Ecto neural progenitor cell (in vitro differentiated cells): ENCODE data around the gene WDR27.

Experiments used
- DNase-seq: peaks from one replicate; pipeline ENCODE4 v3.0.0-alpha.2; 2018; ENCODE audit warnings: low spot score

Gene WDR27

DNA sequence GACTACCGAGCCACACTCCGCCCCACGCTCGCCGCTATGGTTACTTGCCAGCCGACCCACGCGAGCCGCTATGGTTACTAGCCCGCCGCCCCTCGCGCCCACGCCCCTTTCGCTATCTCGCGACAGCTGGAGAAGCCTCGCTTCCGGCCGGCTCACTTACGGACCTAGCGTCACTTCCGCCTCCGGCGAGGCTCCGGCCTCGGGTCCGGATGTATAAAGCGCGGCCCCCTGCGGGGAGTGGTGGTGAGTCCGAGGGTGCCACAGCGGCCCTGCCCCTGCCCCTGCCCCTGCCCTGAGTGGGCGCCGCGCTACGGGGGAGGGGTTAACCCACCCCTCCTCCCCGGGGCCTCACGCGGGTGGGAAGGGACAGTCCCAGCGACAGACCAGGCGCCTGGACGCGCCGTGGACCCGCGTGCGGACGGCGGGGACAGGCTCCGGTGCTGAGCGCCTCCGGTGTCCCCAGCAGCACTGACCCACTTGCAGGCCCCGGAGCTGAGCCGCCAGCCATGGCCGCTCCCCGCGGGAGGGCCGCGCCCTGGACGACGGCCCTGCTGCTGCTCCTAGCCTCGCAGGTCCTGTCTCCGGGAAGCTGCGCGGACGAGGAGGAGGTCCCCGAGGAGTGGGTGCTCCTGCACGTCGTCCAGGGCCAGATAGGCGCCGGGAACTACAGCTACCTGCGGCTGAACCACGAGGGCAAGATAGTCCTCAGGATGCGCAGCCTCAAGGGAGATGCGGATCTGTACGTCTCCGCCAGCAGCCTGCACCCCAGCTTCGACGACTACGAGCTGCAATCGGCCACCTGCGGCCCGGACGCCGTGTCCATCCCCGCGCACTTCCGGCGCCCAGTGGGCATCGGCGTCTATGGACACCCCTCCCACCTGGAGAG lies at the start of gene WDR27, which contains the start of gene C6orf120:
TSS of gene WDR27 (minus strand) at position 76 of the 886 bp plus-strand sequence. CDS start 13,024 bp downstream, outside the sequence.
TSS of gene C6orf120 (plus strand) at position 173 of the 886 bp plus-strand sequence. CDS start at position 507, 334 bp downstream.
- DNase-seq: peak; percentile 96

DNA sequence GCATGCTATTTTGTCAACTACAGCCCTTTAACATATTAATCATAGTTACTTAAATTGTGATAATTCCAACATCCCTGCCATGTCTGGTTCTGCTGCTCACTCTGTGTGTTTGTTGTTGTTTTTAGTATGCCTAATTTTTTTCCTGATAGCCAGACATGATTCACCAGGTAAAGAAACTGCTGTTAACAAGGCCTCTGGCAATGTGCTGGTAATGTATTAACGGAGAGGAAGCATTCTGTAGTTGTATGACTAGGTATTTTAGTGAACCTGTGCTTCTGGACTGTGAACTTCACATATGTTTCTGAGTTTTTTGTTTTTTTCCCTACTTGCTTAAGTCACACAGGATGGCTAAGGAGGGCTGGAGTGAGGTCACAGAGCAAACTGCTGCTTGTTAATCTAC lies 44.7 kb upstream of the WDR27 start:
- DNase-seq: no peak

DNA sequence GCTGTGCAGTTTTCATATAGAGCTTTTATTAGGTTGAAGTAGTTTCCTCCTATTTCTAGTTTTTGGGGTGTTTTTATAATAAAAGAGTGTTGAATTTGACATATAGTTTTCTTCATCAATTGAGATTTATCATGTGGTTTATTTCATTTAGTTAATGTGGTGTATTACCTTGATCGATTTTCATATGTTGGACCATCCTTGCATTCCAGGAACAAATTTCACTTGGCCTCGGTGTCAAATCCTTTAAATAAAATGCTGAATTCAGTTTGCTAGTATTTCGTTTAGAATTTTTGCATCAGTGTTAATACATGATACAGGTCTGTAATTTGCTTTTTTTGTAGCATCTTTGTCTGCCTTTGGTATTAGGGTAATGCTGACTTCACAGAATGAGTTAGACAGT lies 43.6 kb upstream of the WDR27 start:
- DNase-seq: no peak

GRCh38 chr6:169741344-169741743 lies 39.5 kb upstream of the WDR27 start:
- no peak for DNase-seq

GRCh38 chr6:169738976-169739529 lies 37.2 kb upstream of the WDR27 start:
- DNase-seq: no peak

DNA sequence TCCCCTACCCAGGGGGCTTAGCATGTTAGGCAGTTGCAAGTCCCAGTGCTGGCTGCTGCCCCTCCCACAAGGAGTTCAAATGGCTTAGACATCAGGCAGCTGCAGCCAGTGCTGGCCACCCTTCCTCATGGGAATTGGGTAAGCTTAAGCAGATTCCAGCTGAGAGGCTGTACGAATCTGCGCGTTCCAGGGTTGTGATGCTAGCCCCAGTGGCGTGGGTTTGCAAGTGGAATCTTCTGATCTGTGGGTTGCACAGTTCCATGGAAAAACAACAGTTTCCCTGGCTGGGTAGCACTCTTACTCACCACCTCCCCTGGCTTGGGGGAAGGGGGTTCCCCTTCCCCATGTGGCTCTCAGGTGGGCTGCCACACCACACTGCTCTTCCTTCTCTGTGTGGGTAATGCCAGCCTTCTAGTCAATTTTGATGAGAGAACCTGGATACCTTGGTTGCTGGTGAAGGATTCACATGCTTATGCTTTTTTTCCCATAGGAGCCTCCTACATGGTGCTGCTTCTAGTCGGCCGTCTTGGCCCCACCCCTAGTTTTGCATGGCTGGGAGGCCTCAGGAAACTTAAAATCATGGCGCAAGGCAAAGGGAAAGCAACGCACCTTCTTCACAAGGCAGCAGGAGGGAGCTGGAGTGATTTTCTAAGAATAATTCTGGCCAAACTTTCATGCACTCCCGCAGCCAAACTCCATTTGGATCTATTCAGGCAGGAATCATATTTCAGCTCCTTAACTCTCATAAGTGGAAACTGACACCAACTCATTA lies 36.6 kb upstream of the WDR27 start:
- DNase-seq: no peak

DNA sequence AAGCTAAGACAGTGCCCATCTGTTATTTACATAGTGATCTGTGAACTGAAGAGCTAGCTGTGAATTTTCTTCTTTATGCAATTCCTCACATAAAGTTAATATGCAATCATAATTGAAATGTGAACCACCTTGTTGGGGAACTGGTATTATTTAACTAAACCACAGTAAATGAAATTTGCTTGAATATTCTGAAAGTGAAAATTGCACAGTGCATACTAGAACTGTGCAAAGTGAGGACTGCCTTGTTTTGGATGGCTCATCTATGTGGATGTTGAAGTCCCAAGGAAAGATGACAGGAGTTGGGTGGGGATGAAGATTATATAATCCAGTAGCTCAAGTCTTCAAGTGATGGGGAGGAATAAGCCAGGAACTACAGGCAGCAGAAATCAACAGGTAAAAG lies 28.1 kb upstream of the WDR27 start:
- DNase-seq: no peak

GRCh38 chr6:169726963-169727362 lies 25.1 kb upstream of the WDR27 start:
- DNase-seq: no peak

DNA sequence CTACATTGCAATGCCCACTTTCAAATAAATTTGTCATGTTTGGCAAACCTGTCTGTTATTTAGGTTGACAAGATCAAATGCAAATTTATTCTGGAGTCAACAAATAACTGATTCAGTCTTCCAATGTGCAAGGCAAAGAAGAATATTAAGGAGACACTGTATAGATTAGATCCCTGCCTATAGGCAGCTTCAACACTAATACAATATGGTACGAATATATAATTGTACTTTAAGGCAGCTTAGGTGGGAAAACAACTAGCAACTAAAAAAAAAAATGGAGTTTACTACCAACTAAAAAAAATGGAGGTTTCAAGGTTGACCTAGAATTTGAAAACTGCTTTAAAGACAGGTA lies 24.2 kb upstream of the WDR27 start:
- DNase-seq: no peak

DNA sequence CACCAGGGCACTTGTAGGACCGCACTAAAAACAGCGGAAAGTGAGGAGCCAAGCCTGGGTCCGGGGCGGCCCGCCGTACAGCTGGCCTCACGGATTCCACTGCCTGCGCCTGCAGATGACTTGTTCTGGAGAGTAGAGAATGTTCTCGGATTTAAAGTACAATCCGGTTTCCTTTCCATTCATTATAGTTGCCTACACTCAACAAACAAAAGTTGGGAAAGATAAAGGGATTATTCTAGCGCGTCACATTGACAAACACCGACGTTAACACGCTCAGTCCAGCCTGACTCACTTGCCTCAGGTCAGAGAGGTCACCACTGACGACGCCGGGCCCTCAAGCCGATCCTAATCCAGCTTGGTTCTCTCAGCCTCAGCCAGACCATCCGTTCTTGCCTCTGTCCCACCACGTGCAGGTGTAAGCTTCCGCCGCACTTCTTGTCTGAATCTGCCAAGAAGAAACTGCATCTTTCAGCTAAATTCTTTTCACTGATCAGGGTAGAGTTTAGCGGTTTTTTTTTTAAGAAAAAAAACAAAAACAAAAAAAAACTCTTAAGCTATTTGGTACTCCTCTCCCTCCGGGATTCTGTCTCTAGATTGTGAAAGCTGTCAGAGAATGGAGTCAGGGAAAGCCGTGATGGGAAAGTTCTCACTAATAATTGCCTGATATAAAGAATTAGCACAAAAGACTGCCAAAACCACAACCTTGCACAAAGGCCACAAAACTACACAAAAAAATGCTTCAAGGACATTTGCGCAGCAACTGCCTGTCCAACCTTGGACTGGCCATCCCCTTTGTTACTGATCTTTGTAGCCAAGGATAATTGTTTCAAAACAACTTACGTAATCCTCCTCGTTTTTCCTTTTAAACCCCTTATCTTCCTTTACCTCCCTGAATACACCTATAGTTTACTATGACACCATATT lies 23.6 kb upstream of the WDR27 start:
- peak; percentile 83 for DNase-seq

DNA sequence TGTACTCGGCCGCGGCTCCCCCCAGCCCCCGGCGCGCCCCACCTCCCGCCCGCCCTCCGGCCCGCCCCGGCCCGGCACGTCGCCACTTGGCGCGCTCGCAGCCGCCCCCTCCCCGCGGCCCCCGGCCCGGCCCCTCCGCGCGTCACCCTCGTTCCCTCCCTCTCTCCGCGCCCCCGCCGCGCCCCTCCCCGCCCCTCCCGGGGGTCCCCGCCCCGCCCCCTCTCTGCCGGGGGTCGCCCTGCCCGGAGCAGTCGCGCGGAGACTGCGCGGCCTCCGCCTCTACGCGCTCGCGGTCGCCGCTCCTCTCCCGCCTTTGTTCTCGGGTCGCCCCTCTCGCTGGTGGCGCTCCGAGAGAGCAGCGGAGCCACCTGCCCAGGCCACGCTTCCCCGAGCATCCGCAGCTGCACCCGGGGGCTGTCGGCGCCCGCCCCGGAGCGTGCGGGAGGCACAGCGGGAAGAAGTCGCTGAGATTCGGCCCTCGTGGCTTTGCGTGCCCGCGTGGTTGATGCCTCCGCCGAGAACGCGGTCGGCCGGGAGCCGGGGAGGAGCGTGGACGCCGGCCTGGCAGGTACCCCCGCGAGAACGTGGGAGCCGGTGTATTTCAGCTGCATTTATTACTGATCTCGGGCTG lies 22.8 kb upstream of the WDR27 start, which contains the start of gene PHF10:
TSS of gene PHF10 (minus strand) at position 7 of the 631 bp plus-strand sequence. CDS start 569 bp downstream, outside the sequence.
- DNase-seq: peak; percentile 90

DNA sequence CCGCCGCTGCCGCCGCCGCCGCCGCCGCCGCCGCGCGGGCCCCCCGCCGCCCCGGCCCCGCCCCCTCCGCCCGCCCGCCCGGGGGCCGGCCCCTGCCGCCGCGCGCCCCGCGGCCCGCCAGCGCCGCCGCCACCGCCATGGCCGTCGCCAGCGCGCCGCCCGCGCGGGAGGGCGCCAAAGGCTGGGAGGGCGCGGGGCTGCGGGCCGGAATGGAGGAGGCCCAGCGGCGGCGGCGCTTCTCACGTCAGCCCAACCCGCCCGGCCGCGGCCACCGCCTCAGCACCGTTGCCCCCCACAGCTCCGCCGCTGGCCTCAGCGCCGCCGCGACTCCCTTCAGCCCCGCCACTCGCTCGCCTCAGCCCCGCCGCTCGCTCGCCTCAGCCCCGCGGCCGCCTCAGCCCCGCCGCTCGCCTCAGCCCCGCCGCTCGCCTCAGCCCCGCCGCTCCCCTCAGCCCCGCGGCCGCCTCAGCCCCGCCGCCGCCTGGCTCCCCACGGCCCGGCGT lies 22.2 kb upstream of the WDR27 start:
- no peak for DNase-seq

GRCh38 chr6:169723200-169723909 lies 21.5 kb upstream of the WDR27 start:
- DNase-seq: peak; percentile 73

DNA sequence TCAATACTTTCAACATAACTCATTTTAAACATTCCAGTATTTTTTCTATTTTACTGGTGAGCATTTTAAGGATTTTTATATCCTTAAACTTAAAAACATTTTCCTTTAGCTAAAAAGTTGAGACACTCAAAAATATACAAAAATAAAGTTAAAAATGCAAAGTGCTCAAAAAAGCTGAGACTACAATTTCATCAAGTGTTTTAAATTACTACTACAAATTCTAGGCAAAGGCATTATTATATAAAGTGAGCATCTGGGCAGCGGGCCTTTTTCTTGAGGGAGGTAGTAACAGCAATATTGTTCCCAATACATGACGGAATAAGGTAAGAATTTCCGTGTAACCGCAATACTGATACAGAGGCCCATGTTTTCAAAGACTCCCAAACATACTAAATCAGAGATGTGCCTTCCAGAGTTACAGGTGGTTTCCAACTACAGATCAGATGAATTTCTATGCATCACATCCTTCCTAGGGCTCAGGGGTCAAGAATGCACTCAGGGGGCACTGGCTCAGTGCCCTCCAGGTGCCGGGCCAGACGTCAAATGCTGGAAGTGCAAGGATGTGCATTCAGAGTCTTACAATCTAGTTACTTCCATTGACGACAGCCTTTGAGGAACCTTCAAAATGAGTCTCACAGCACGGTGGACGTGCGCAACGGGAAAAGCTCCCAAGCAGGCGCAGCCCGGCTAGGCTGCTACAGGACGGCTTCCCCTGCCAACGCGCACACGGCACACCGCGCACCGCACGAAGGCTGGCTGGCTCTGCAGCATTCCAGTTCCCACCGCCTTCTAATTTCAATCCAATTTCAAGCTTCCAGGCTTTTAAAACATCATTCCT lies 20.8 kb upstream of the WDR27 start:
- DNase-seq: peak; percentile 60

GRCh38 chr6:169720207-169720855 lies 18.5 kb upstream of the WDR27 start:
- no peak for DNase-seq

DNA sequence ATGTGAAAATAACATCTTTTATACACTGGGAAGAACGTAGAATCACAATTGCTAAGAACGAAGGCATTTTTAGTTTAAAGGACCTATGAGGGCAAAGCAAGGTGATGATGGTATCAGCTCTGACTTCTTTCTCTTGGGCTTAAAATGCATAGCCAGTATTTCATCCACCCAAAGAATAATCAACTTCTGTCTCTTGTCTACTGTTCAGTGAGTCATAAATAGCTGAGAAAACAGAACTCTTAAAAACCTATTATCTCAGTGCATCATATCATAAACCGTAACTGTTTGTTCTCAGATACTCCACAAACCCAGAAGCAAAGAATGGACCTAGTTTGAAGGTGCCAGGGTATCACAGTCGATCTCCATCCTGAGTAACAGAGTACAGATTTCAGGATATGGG lies 17.3 kb upstream of the WDR27 start:
- DNase-seq: no peak

DNA sequence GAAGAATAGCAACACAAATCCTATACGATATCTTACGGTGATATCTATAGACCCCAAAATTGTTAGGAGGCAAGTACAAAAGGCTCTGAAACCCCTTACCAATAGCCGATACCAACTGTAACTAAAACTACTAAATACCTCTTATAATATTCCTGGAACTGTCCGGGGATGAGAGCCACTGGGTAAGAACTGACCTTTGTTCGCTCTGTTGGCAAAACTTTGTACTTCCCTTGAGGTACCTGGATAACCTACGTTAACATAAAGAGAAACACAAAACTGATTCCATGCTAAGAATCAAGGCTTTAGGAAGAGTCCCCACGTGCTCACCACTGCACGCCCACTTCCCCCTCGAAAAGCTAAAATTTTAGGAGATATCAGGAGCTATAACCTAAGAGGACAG lies 12.8 kb upstream of the WDR27 start:
- DNase-seq: no peak

- no peak for DNase-seq
These were observed 12.3 kb upstream of the WDR27 start for GRCh38 chr6:169714178-169714577.

- DNase-seq: no peak
These were observed 8.2 kb upstream of the WDR27 start for GRCh38 chr6:169710009-169710408.
